ENCODE data around the gene ZNF775.

The ZNF775 gene

GRCh38 chr7:150358988-150359621, 20.0 kb upstream of the ZNF775 start:
- DNase-seq, result no peak
- no peaks in the 10 kb centered on the region for H3K36me3 ChIP-seq (replicated peaks)
- in situ Hi-C loops (cut with HindIII; ENCODE audit: low pct_ligation_motif_present, low sequenced_read_pairs), result no loop called here
- no peak overlapping the region for H3K4me3 ChIP-seq (ENCODE audit: low read depth, low read length)
- no peak for TF ChIP-seq CTCF (IDR thresholded peaks at IDR 0.05; ENCODE audit: low read depth, low read length, missing control alignments)
- H3K27me3 ChIP-seq (replicated peaks), result no peaks in the 10 kb centered on the region
- H3K27ac ChIP-seq, result no peak overlapping the region

GRCh38 chr7:150359622-150360362, 19.3 kb upstream of the ZNF775 start:
- Histone ChIP-seq H3K4me3 (ENCODE audit: low read depth, low read length) (no peak overlapping the region), H3K27me3 (replicated peaks) (no peaks in the 10 kb centered on the region), H3K36me3 (replicated peaks) (no peaks in the 10 kb centered on the region), H3K27ac (no peak overlapping the region)
- in situ Hi-C loops (cut with HindIII; ENCODE audit: low pct_ligation_motif_present, low sequenced_read_pairs), result no loop called here
- no peak for TF ChIP-seq CTCF (IDR thresholded peaks at IDR 0.05; ENCODE audit: low read depth, low read length, missing control alignments)
- DNase-seq, result no peak

GRCh38 chr7:150360363-150361058, 18.6 kb upstream of the ZNF775 start:
- H3K4me3 ChIP-seq (ENCODE audit: low read depth, low read length), result no peak overlapping the region
- no peaks in the 10 kb centered on the region for H3K27me3 ChIP-seq (replicated peaks)
- no peaks in the 10 kb centered on the region for H3K36me3 ChIP-seq (replicated peaks)
- DNase-seq, result no peak
- in situ Hi-C loops (cut with HindIII; ENCODE audit: low pct_ligation_motif_present, low sequenced_read_pairs), result no loop called here
- no peak overlapping the region for H3K27ac ChIP-seq
- no peak for TF ChIP-seq CTCF (IDR thresholded peaks at IDR 0.05; ENCODE audit: low read depth, low read length, missing control alignments)

- Histone ChIP-seq H3K4me3 (ENCODE audit: low read depth, low read length) (no peak overlapping the region), H3K27ac (no peak overlapping the region), H3K36me3 (replicated peaks) (no peaks in the 10 kb centered on the region), H3K27me3 (replicated peaks) (no peaks in the 10 kb centered on the region)
- DNase-seq, result no peak
- in situ Hi-C loops (cut with HindIII; ENCODE audit: low pct_ligation_motif_present, low sequenced_read_pairs), result no loop called here
- no peak for TF ChIP-seq CTCF (IDR thresholded peaks at IDR 0.05; ENCODE audit: low read depth, low read length, missing control alignments)
Measured at GRCh38 chr7:150361402-150361801, 17.7 kb upstream of the ZNF775 start.

GRCh38 chr7:150361807-150362621, 17.1 kb upstream of the ZNF775 start:
- H3K36me3 ChIP-seq (replicated peaks), result no peaks in the 10 kb centered on the region
- no peaks in the 10 kb centered on the region for H3K27me3 ChIP-seq (replicated peaks)
- TF ChIP-seq CTCF (IDR thresholded peaks at IDR 0.05; ENCODE audit: low read depth, low read length, missing control alignments), result no peak
- no peak for DNase-seq
- no peak overlapping the region for H3K27ac ChIP-seq
- in situ Hi-C loops (cut with HindIII; ENCODE audit: low pct_ligation_motif_present, low sequenced_read_pairs), result no loop called here
- H3K4me3 ChIP-seq (ENCODE audit: low read depth, low read length), result no peak overlapping the region
